HS-27A (cell line): Measurements from ENCODE around the gene KLHL21.

Experiments used
- DNase-seq: peaks from one replicate; pipeline ENCODE4 v3.0.0-alpha.2; 2012; ENCODE audit warnings: low read depth, missing footprints

Gene KLHL21

DNA sequence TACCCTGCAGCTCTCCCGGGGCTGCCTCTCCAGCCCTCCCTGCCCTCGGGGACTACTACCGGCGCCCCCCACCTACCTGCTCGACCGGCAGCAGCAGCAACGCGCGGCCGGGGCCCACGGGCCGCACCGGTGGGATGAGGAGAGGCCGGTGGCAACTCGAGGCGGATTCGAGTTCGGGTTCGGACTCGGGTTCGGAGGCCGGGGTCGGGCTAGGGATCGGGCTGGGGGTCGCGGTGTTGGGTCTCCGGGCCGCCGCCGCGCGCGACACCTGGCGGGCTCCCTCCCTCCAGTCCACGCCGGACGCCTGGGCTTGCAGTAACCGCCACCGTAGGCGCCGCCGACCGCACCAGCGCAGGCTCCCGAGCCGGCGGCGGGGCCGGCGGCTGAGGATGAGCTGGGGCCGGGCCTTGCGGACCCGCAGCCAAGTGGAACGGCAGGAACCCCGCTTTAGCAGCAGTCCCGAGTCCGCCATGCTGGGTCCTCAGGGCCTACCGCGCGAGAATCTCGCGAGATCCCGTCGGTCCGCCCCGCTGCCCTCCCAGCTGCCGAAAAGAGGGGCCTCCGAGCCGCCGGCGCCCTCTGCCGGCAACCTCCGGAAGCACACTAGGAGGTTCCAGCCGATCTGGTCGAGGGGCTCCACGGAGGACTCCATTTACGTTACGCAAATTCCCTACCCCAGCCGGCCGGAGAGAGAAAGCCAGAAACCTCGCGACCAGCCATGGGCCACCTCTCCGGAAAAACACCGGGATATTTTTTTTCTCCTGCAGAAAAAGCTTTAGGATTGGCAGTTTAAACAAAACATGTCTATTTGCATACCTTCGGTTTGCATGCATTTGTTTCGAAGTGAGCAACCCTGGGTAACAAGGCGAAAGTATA lies 48.4 kb downstream of the KLHL21 start, which contains the start of gene NOL9:
Gene NOL9 (minus strand): TSS at position 483 of the 876 bp plus-strand sequence. CDS start 11 bp downstream, at position 472.
- DNase-seq, result peak; percentile 75

DNA sequence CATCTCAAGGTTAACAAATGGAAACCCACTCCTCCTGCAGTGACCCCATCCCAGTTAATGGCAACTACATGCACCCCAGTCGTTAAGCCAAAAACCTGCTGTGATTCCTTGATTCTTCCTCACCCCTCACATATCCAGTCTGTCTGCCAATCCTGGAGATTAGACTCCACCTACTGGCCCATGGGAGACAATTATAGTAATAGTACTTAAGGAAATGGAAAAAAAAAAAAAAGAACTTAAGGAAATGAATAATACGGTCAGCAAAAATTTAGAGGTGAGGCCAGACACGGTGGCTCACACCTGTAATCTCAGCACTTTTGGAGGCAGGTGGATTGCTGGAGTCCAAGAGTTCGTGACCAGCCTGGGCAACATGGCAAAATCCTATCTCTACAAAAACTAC lies 55.4 kb downstream of the KLHL21 start:
- no peak for DNase-seq

DNA sequence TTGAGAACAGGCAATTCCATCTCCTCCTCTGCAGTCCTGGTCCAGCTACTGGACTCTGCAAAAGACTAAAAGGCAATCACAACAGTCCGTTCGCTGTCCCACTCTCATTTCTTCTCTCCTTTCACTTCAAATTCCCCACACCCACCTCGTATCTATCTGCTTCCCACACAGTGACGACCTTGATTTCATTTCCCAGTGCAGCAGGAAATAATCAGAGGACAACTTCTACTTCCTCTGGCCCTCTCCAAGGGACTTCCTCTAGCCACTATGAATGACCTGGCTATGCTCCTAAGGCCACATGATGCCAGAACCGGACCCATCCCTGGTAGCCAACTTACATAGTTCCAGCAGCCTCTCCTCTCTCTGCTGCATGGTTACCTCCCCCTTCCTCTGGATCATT lies 56.3 kb downstream of the KLHL21 start:
- DNase-seq, result no peak

DNA sequence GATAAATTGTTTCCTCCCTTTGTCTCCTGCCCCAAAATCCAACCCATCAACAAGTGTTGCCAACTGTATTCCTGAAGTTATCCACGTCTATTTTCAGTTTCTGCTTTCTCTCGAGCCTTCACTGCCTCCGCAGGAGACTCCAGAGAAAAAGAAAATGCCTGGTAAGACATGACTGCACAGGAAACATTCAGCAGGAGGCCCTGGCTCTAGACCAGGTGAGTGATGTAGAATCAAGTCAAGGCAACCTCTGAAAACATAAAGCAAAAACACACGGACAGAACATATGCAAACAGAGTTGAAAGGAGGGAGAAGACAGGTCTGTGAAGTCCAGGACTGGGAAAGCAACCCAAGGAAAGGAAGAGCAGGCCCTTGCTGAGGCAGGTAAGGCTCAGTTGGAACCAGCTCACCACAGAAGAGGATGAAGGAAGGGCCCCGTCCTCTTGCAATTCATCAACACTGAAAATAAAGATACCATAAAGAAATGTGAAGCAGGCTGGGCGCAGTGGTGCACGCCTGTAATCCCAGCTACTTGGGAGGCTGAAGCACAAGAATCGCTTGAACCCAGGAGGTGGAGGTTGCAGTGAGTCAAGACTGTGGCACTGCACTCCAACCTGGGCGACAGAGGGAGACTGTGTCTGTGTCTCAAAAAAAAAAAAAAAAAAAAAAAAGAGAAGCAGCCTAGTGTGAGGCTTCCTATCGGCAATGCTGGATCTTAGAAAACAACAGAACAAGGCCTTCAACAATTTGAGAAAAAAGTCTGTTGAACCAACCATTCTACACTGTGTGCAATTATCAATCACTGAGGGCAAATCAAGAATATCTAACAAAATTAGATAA lies 57.2 kb downstream of the KLHL21 start:
- no peak for DNase-seq

DNA sequence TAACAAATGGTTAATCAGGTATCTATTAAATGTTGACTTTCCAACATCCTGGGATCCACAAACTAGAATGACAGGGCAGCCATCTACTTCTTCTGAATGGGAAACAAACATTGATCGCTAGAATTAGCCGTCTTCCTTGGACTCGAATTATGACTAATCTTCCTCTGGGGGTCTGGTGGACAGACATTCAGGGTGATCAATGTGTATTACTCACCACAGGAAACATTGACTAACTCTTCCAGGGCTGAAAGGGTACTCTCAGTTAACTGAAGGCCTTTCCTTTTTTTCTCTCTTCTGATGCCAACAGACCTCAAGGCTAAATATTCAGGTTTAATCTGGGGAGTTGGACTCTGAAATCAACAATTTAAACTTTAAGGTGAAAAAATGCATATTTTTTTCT lies 57.8 kb downstream of the KLHL21 start:
- no peak for DNase-seq
